Endothelial cell of umbilical vein (primary cell): ENCODE measurements around the gene LMNA.

ENCODE experiments used
- CTCF ChIP-seq, 2 donors: IDR thresholded peaks; 1 replicate in 1 of 2; 2 replicates in 1 of 2; pipeline ENCODE4 v1.5.1; 2011; ENCODE audit warnings: low read length in 2 of 2, mild to moderate bottlenecking in 2 of 2, moderate library complexity in 2 of 2, control low read depth in 1 of 2, inconsistent platforms in 1 of 2, low read depth in 1 of 2; ENCODE audit not compliant: insufficient read depth in 1 of 2; ENCODE audit errors: extremely low read depth in 1 of 2
- JUN ChIP-seq: IDR thresholded peaks from 2 replicates; pipeline ENCODE4 v1.6.1; 2011; ENCODE audit warnings: borderline replicate concordance, low read depth; ENCODE audit not compliant: insufficient read length, insufficient read depth

DNA sequence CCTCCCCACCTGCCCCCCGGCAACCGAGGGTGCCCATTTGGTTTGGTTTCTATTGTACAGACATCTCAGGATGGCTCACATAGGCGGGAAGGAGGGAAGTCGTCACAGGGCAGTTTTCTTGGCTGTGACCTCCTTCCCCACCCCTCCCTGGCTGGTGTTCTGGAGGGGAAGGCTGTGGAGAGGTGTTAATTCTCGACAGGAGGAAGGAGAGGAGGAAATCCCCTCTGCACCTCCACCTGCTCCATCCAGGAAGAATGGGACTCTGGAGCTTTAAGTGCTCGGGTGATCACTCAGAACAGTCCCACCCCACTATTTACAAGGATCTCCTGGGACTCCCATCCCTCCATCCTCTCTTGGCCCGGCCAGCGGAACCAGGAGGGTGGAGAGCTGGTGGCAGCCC is 39.9 kb upstream of the LMNA start:
- TF ChIP-seq JUN (no peak), CTCF (IDR thresholded peaks at IDR 0.05; ENCODE audit: extremely low read depth in 1 of 2, insufficient read depth in 1 of 2, low read depth in 1 of 2, low read length in 2 of 2) (no peak)
